Measurements from ENCODE around the gene PFKFB3. TPM values are rescaled to one million over a fixed set of nuclear protein-coding genes. Genes with fewer than 3 reads are reported as not detected.

PFKFB3 gene
- polyA plus RNA-seq, 3 donors: 12.2 to 101 (median 15.8) TPM

GRCh38 chr10:6223981-6224380 lies 21.2 kb downstream of the PFKFB3 start:
- Histone ChIP-seq H3K9me3 (replicated peaks in 1 of 2; ENCODE audit: control insufficient read depth in 1 of 2, insufficient read depth in 1 of 2, low read length in 2 of 2) (no peaks in the 10 kb centered on the region), H3K79me2 (ENCODE audit: insufficient read depth, low read length) (no peaks in the 10 kb centered on the region), H3K27me3 (ENCODE audit: control insufficient read depth in 2 of 2, insufficient read depth in 2 of 2, low read length in 2 of 2) (no peaks in the 10 kb centered on the region), H2AFZ (ENCODE audit: insufficient read depth, low read depth, low read length, poor library complexity, severe bottlenecking) (no peak overlapping the region), H3K4me1 (ENCODE audit: control insufficient read depth in 1 of 2, insufficient read depth in 2 of 2, low read length in 2 of 2) (no peaks in the 10 kb centered on the region), H3K27ac (ENCODE audit: low read depth in 1 of 2, low read length in 2 of 2) (no peak overlapping the region), H3K9ac (ENCODE audit: insufficient read depth, low read length, poor library complexity, severe bottlenecking) (no peak overlapping the region), H3K4me2 (replicated peaks; ENCODE audit: extremely low read depth, low read length, poor library complexity, severe bottlenecking) (no peak overlapping the region), H4K20me1 (ENCODE audit: insufficient read depth, low read length) (peaks cover 85% of the 10 kb centered on the region), H3K36me3 (replicated peaks in 1 of 2; ENCODE audit: control insufficient read depth in 1 of 2, insufficient read depth in 2 of 2, low read length in 2 of 2) (peaks cover 97 to 100% of the 10 kb centered on the region in 2 donors), H3K4me3 (replicated peaks in 1 of 3; ENCODE audit: low read depth in 2 of 3, low read length in 3 of 3) (no peak overlapping the region)
- WGBS (ENCODE audit: insufficient coverage): 99% methylated on average over 12 of the region's 14 CpGs
- H3K27ac Mint-ChIP-seq: peak overlapping the region in 5 of 7 donors; percentile 32 to 79 (median 33)
- H3K9me3 Mint-ChIP-seq: peaks cover 0 to 2% (median 0%) of the 10 kb centered on the region in 7 donors
- intact Hi-C loops (cut with micrococcal nuclease): no loop called here
- no peak overlapping the region for H3K4me3 Mint-ChIP-seq
- TF ChIP-seq CTCF (IDR thresholded peaks at IDR 0.05): no peak
- peaks cover 98 to 100% of the 10 kb centered on the region in 2 donors for H3K36me3 Mint-ChIP-seq
- H3K4me1 Mint-ChIP-seq: no peaks in the 10 kb centered on the region
- peaks cover 0 to 7% (median 2%) of the 10 kb centered on the region in 3 donors for H3K27me3 Mint-ChIP-seq (ENCODE audit: low read depth in 3 of 3)
- no peak for DNase-seq

GRCh38 chr10:6224781-6225180 lies 22.0 kb downstream of the PFKFB3 start:
- TF ChIP-seq CTCF (IDR thresholded peaks at IDR 0.05): no peak
- no peaks in the 10 kb centered on the region for H3K79me2 ChIP-seq (ENCODE audit: insufficient read depth, low read length)
- no peak overlapping the region for H3K27ac ChIP-seq (ENCODE audit: low read depth in 1 of 2, low read length in 2 of 2)
- peaks cover 0 to 7% (median 2%) of the 10 kb centered on the region in 3 donors for H3K27me3 Mint-ChIP-seq (ENCODE audit: low read depth in 3 of 3)
- H3K9me3 Mint-ChIP-seq: peaks cover 0 to 2% (median 0%) of the 10 kb centered on the region in 7 donors
- no peak for DNase-seq
- no peaks in the 10 kb centered on the region for H3K9me3 ChIP-seq (replicated peaks in 1 of 2; ENCODE audit: control insufficient read depth in 1 of 2, insufficient read depth in 1 of 2, low read length in 2 of 2)
- peaks cover 86% of the 10 kb centered on the region for H4K20me1 ChIP-seq (ENCODE audit: insufficient read depth, low read length)
- H3K27ac Mint-ChIP-seq: peak overlapping the region in 3 of 7 donors; percentile 32 to 59 (median 35)
- no peak overlapping the region for H2AFZ ChIP-seq (ENCODE audit: insufficient read depth, low read depth, low read length, poor library complexity, severe bottlenecking)
- no peak overlapping the region for H3K4me3 ChIP-seq (replicated peaks in 1 of 3; ENCODE audit: low read depth in 2 of 3, low read length in 3 of 3)
- WGBS (ENCODE audit: insufficient coverage): 92% methylated on average over 6 of the region's 13 CpGs
- no peaks in the 10 kb centered on the region for H3K4me1 Mint-ChIP-seq
- H3K36me3 Mint-ChIP-seq: peaks cover 97 to 100% of the 10 kb centered on the region in 2 donors
- H3K4me2 ChIP-seq (replicated peaks; ENCODE audit: extremely low read depth, low read length, poor library complexity, severe bottlenecking): no peak overlapping the region
- peaks cover 97 to 100% of the 10 kb centered on the region in 2 donors for H3K36me3 ChIP-seq (replicated peaks in 1 of 2; ENCODE audit: control insufficient read depth in 1 of 2, insufficient read depth in 2 of 2, low read length in 2 of 2)
- intact Hi-C loops (cut with micrococcal nuclease): no loop called here
- no peaks in the 10 kb centered on the region for H3K27me3 ChIP-seq (ENCODE audit: control insufficient read depth in 2 of 2, insufficient read depth in 2 of 2, low read length in 2 of 2)
- no peak overlapping the region for H3K4me3 Mint-ChIP-seq
- H3K9ac ChIP-seq (ENCODE audit: insufficient read depth, low read length, poor library complexity, severe bottlenecking): no peak overlapping the region
- H3K4me1 ChIP-seq (ENCODE audit: control insufficient read depth in 1 of 2, insufficient read depth in 2 of 2, low read length in 2 of 2): no peaks in the 10 kb centered on the region
